Bronchial epithelial cell (primary cell): ENCODE data around the gene CHST13. TPM values are rescaled to one million over a fixed set of nuclear protein-coding genes. Genes with fewer than 3 reads are reported as not detected.

Source experiments
- DNase-seq: peaks from one replicate; pipeline ENCODE4 v3.0.0-alpha.2; 2010; ENCODE audit warnings: low read depth
- FAIRE-seq: peaks from 2 replicates; lab custom pipeline; 2011; peaks lifted over from hg19 to GRCh38; lab: Jason Lieb, UNC
- H3K27me3 ChIP-seq: 2 replicates; pipeline ENCODE4 v1.5.1; 2011; ENCODE audit warnings: low read length; ENCODE audit not compliant: control insufficient read depth, insufficient read depth
- H3K36me3 ChIP-seq: 2 replicates; pipeline ENCODE4 v1.5.1; 2011; ENCODE audit warnings: low read length; ENCODE audit not compliant: control insufficient read depth, insufficient read depth
- H3K4me3 ChIP-seq: 2 replicates; pipeline ENCODE4 v1.5.1; 2011; ENCODE audit warnings: mild to moderate bottlenecking, low read depth, low read length, control low read depth
- total RNA-seq: library from RNA; depleted of rRNA; stranded (reverse); fragments of >200 nt; gene quantifications from 2 replicates; pipeline ENCODE4 v1.2.1, GENCODE V29; 2014
- TF ChIP-seq, protein P1 (sequence below): IDR thresholded peaks from 2 replicates; pipeline ENCODE4 v1.5.1; 2011; ENCODE audit warnings: mild to moderate bottlenecking, moderate library complexity, low read length, control low read depth, inconsistent platforms; ENCODE audit not compliant: insufficient read depth, severe bottlenecking

The CHST13 gene
- total RNA-seq, 1 donor from 2014 or later: not detected

- FAIRE-seq (no peak), DNase-seq (no peak)
- TF ChIP-seq, protein P1, sequence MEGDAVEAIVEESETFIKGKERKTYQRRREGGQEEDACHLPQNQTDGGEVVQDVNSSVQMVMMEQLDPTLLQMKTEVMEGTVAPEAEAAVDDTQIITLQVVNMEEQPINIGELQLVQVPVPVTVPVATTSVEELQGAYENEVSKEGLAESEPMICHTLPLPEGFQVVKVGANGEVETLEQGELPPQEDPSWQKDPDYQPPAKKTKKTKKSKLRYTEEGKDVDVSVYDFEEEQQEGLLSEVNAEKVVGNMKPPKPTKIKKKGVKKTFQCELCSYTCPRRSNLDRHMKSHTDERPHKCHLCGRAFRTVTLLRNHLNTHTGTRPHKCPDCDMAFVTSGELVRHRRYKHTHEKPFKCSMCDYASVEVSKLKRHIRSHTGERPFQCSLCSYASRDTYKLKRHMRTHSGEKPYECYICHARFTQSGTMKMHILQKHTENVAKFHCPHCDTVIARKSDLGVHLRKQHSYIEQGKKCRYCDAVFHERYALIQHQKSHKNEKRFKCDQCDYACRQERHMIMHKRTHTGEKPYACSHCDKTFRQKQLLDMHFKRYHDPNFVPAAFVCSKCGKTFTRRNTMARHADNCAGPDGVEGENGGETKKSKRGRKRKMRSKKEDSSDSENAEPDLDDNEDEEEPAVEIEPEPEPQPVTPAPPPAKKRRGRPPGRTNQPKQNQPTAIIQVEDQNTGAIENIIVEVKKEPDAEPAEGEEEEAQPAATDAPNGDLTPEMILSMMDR: no peak
- H3K4me3 ChIP-seq: no peak overlapping the region
- H3K27me3 ChIP-seq: peaks cover 4% of the 10 kb centered on the region
- no peaks in the 10 kb centered on the region for H3K36me3 ChIP-seq
These were observed 28.1 kb downstream of the CHST13 start for GRCh38 chr3:126551839-126552687.

- H3K4me3 ChIP-seq: no peak overlapping the region
- H3K27me3 ChIP-seq: peaks cover 3% of the 10 kb centered on the region
- TF ChIP-seq, protein P1: no peak
- FAIRE-seq (no peak), DNase-seq (no peak)
- H3K36me3 ChIP-seq: no peaks in the 10 kb centered on the region
These were observed 28.8 kb downstream of the CHST13 start for GRCh38 chr3:126552688-126553283.

GRCh38 chr3:126553284-126554084, 29.5 kb downstream of the CHST13 start:
- TF ChIP-seq, protein P1: no peak
- no peak for DNase-seq
- H3K4me3 ChIP-seq: no peak overlapping the region
- H3K36me3 ChIP-seq: no peaks in the 10 kb centered on the region
- H3K27me3 ChIP-seq: peaks cover 2% of the 10 kb centered on the region
- no peak for FAIRE-seq

DNA sequence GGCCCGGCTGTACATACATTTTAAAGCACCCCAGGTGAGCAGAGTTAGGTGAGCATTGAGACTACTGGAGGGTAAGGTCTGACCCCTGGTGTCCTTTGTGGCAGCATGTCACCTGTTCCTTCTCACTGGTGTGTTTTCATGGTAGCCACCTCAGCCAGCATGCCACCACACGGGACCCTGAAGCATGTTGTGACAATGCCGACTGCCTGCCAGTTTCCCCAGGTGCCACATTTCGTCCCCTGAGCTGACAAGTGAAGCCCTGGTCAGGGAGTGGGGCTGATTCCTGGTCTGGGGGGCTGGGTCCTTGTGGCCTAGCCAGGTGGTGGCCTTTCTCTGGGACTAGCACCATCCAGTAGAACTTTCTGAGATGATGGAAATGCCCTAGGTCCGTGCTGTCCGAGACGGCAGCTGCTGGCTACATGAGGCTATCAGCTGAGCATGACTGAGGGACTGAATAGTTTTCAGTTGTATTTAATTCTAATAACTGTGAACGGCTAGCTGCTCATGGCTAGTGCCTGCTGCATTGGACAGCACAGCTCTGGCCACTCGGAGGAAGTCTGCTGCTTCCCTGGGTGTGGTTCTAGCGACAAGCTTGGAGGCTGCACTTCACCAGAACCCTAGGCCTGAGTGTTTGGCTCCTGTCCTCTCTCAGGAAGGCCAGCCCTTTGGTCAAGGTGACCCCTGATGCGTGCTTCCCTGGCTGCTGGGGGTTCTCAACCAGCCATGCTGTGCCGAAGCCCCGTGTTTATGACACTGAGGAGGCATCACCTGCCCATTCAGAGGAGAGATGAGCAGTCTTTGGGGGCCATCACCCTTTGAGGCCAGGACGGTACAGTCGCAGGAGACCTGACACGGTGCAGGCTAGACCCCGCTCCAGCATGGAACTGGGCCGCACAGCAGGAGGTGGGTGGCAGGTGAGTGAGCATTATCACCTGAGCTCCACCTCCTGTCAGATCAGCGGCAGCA, 30.9 kb downstream of the CHST13 start:
- FAIRE-seq: no peak
- Histone ChIP-seq H3K27me3 (no peaks in the 10 kb centered on the region), H3K36me3 (no peaks in the 10 kb centered on the region), H3K4me3 (no peak overlapping the region)
- no peak for DNase-seq
- TF ChIP-seq, protein P1: no peak
